Activated CD4-positive, alpha-beta T cell treated with anti-CD3 and anti-CD28 coated beads, Interleukin-2, amount 50 U/mL, for 16 hours (primary cell): ENCODE data around the gene NUDT4B.
"Not testable (repeated sequence)": the region's sequence is repeated elsewhere in the genome, so short reads cannot be mapped to it uniquely, and the experiment has no call there.

Experiments used
- DNase-seq: peaks from one replicate; pipeline ENCODE4 v3.0.0-alpha.2; 2020

Gene NUDT4B

GRCh38 chr1:148748563-148749334 is at the start of gene NUDT4B:
Gene NUDT4B, plus strand, starts transcription at chr1:148748774. Its CDS starts 179 bp downstream, at chr1:148748953.
- DNase-seq, result not testable (repeated sequence)

- DNase-seq, result not testable (repeated sequence)
Measured at GRCh38 chr1:148699357-148699756, 49.2 kb upstream of the NUDT4B start.

DNA sequence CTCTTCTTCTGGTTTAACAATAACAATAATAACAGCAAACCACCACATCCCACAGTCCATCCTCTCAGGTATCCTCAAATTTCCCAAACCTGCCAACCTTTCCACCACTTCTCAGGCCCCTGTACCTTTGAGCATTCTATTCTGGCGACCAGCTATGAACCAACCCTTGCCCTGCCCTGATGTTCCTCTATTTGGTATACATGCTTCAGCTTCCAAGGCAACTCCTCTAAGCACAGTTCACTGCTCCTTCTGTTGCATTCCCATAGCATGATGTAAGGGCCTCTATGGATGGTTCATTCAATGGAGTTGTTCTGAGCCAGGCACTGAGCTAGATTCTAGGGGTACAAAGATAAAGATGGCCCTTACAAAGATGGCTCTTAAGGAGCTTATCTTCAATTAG is 46.3 kb upstream of the NUDT4B start:
- not testable (repeated sequence) for DNase-seq

DNA sequence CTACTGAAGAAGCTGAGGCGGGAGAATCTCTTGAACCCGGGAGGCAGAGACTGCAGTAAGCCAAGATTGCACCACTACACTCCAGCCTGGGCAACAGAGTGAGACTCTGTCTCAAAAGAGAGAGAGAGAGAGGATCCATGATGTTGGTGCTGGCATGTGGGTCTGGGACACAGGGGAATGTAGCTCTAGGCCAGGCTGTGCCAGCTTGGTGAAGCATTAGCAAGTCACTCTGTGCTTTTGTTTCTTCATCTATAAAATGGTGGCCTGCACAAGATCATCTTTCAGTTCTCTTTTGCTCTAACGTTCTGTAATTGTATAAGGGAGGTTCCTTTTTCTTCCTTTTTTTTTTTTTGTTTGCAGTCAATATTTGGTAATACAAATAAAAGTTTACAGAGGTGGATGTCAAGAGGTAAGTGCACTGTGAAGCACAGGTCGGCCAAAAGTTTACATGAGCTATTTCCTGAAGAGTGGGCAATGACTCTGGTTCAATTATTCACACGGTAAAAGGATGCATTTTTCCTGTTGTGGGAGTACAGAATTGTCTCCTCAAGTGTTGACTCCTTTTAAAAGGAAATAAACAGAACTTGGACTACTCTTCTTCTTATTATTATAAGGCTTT is 44.5 kb upstream of the NUDT4B start:
- DNase-seq, result not testable (repeated sequence)

GRCh38 chr1:148705316-148705948 is 43.1 kb upstream of the NUDT4B start:
- DNase-seq, result not testable (repeated sequence)

DNA sequence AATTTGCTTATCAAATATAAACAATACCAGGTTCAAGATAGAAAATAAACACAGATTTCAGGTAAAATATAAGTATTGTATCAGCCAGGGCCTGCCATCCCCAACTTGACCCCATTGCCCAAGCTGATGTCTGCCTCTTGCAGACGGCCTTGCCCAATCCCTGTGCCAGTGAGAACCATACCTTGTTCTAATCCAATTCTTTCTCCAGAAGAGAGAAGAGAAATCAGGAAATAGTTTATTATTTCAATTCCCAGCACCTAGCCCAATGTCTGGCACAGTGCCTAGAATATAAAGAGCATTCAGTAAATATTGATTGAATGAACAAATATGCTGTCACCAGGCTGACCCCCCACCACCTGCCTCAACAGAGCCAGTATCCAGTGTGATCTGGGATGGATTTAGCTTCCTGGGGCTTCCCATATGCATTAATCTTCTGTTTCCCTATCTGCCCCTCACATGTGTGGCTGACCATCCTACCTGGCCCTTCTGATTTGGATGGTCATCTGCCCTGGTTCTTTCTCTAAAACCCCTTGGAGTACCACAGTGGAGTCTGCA is 39.7 kb upstream of the NUDT4B start:
- not testable (repeated sequence) for DNase-seq

GRCh38 chr1:148710772-148711523 is 37.6 kb upstream of the NUDT4B start:
- not testable (repeated sequence) for DNase-seq

DNA sequence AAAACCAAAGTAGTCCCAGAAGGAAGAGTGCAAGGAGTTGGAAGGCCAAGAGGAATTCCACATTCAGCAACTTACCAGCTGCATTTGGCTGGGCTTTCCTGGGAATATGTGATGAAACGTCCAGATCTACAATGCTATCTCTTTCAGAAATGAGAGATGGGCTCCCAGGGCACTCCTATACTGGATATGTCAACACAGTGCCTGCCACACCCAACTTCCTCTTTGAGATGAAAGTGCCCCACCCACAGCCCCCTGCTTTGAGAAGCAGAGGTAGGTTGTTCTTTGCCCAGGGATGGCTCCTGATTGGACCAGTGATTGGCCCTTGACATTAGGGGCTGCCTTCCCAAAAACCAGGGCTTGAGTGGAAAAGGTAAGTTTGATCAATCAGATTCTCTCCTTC is 36.2 kb upstream of the NUDT4B start:
- not testable (repeated sequence) for DNase-seq

GRCh38 chr1:148715518-148715917 is 33.1 kb upstream of the NUDT4B start:
- DNase-seq, result not testable (repeated sequence)

DNA sequence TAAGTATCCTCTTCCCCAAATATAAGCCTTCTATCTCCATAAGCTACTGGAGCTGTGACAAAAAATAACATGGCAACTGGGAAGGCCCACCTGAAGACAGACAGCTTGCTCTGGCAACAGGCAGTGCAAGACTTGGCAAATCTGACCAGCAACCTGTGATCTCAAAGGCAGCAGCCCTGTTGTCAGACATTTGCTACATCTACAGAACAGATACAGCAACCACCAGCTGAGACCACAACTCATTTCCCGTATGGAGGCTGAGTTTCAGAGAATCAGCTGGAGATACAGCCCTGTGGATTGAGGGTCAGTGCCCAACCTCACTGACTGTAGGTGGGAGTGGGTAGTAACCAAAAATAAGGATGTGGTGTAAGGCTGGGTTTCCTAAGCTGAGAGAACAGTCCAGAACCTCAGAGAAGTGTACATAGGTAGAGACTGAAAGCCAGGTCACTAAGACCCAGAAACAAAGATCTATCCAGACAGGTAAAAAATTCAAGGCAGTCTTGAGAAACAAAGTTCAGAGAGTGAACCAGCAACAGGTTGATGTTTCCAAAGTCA is 31.5 kb upstream of the NUDT4B start:
- not testable (repeated sequence) for DNase-seq

GRCh38 chr1:148720918-148721317 is 27.7 kb upstream of the NUDT4B start:
- DNase-seq, result not testable (repeated sequence)

DNA sequence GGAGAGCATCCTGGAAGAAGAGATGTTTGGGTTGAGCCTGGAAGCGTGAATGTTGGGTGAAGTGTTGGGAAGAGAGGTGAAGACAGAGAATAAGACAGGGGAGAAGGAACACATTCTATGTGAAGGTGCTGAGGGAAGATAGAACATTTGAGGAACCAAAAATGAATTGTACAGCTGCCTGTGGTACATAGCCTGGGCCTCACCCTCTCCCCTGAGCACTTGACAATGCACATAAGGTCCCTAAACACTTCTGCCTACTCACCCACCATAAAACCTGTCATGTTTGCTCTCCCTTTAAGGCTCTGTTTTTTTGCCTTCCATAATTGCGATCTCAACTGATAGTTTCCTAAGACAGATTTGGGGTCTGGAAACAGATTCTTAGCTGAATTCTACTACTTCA is 25.8 kb upstream of the NUDT4B start:
- DNase-seq, result not testable (repeated sequence)

DNA sequence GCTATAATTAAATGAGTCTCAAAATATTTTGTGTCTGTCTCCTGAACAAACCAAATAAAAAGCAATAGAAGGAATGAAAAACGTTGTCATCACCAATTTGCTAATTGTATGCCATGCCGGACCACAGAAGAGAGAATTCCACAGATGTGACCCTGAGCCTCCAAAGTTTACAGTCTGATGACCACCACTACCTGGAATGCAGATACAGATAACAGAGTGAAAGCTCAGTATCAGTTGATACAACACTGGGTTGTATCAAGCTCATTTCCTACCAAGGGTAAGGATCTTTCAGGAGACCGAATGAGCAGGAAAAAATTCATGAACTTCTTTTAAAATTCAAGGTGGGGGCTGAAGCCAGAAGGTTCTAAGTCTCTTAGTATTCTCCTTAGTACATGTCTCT is 25.1 kb upstream of the NUDT4B start:
- DNase-seq, result not testable (repeated sequence)

DNA sequence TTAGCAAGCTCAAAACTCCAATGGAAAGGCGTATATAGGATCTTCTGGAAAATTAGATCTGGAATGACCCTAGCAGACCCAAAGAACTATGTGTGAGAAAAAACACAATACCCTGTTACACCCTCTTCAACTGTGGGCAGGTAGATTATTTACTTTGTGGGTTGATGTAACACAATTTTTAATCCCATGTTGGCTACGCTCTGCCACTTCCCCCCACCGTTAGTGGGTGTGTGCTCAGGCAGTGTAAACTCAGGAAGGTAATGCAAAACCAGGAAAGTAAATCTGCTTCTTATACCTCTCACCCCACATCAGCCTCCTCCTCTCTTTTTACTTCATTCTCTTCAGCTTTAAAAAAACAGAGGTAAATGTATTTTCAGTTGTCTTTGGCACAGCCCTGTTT is 23.7 kb upstream of the NUDT4B start:
- not testable (repeated sequence) for DNase-seq

GRCh38 chr1:148727862-148728261 is 20.7 kb upstream of the NUDT4B start:
- not testable (repeated sequence) for DNase-seq

DNA sequence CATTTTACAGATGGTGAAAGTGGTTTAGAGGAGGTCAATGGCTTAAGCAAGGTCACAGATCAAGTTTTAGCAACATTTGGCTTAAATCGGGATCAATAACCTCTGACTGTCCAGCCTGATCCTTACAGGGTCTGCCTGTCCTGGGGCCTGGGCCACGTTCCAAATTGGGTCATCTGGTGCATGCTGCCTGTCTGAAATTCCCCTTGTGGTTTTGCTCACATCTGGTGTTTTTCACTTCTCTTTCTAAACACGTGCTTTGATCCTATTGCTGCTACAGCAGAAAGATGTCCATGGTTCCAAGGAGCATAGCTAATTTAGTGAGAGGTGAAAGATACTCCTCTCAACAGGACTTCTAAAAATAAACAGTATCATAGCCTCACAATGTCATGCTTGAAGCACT is 19.4 kb upstream of the NUDT4B start:
- not testable (repeated sequence) for DNase-seq

DNA sequence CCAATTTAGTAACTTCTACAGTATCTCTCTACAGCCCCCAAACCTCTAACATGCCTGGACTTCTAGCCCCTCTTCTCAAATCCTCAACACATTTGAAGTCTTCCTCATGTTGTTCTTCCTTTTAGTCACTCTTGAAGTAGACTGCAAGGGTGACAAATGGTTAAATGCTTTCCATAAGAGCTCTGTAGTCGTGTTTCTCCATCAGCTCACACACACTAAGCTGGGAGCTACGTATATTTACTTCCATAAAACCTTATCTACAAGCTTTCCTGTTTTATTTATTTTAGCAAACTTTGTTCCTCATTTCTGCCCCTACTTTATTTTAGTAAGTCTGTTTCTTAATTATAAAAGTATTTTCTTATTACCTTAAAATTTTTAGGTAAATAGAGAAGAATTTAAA is 19.0 kb upstream of the NUDT4B start:
- DNase-seq, result not testable (repeated sequence)

- DNase-seq, result not testable (repeated sequence)
Measured at GRCh38 chr1:148732277-148732676, 16.3 kb upstream of the NUDT4B start.

- not testable (repeated sequence) for DNase-seq
Measured at GRCh38 chr1:148733585-148734310, 14.8 kb upstream of the NUDT4B start.

DNA sequence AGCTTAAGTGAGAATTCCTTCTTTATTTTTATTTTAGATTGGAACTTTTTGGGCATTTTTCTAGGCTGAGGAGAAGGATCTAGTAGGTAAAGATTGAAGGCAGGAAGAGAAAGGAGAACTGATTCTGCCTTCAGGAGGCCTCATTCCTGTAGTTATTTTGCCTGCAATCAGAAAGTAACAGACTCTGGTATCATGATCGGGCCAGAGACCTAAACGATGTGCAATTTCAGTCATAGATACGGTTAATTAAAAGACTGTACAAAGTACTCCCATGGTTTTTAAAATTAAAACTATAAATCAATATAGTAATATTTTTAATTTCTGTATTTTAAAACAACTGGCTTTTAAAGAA is 14.3 kb upstream of the NUDT4B start:
- DNase-seq, result not testable (repeated sequence)

- not testable (repeated sequence) for DNase-seq
Measured at GRCh38 chr1:148735538-148735937, 13.0 kb upstream of the NUDT4B start.

- DNase-seq, result not testable (repeated sequence)
Measured at GRCh38 chr1:148738667-148739066, 9.9 kb upstream of the NUDT4B start.
